AG04449 (cell line): ENCODE data around the gene MATCAP1.

Source experiments
- CTCF ChIA-PET: fragments of 350-600 bp; formaldehyde crosslinking; extraction: SDS; loops from one replicate; lab custom pipeline; 2021; ENCODE audit warnings: antibody characterized with exemption; lab: Yijun Ruan, JAX
- POLR2A ChIA-PET: fragments of 400-600, 350-600 bp; formaldehyde crosslinking; extraction: SDS; loops from one replicate; lab custom pipeline; 2020; ENCODE audit warnings: antibody characterized with exemption, inconsistent platforms; lab: Yijun Ruan, JAX
- DNase-seq: peaks from one replicate; pipeline ENCODE4 v3.0.0-alpha.2; 2010; ENCODE audit warnings: low read depth, low spot score
- H3K4me3 ChIP-seq: 2 replicates; pipeline ENCODE4 v1.5.1; 2011; ENCODE audit warnings: low read depth, mild to moderate bottlenecking, control low read depth, low read length
- TF ChIP-seq, protein P1 (sequence below): IDR thresholded peaks from one replicate; pipeline ENCODE4 v1.5.1; 2011; ENCODE audit warnings: mild to moderate bottlenecking, moderate library complexity, low read length, control low read depth, inconsistent platforms; ENCODE audit not compliant: insufficient read depth; ENCODE audit errors: missing control alignments

The MATCAP1 gene

DNA sequence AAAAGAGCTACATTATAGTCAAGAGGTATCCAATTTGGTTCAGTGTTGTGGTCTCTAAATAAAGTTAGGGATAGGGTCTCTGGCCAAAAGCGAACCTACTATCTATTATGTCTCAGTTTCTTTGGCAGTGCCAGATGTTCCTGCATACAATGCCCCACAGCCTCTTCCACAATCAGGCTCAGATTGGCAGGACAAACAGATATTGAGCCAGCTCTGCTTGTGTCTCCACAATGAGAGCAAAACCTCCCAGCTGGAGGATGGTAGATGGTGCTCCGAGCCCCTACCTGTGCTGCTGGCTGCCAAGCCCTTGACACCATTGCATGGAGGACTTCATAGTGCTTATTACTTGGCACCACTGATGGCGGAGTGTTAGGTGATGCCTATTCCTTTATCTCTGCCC is 54.3 kb downstream of the MATCAP1 start:
- no peak for DNase-seq
- TF ChIP-seq, protein P1, sequence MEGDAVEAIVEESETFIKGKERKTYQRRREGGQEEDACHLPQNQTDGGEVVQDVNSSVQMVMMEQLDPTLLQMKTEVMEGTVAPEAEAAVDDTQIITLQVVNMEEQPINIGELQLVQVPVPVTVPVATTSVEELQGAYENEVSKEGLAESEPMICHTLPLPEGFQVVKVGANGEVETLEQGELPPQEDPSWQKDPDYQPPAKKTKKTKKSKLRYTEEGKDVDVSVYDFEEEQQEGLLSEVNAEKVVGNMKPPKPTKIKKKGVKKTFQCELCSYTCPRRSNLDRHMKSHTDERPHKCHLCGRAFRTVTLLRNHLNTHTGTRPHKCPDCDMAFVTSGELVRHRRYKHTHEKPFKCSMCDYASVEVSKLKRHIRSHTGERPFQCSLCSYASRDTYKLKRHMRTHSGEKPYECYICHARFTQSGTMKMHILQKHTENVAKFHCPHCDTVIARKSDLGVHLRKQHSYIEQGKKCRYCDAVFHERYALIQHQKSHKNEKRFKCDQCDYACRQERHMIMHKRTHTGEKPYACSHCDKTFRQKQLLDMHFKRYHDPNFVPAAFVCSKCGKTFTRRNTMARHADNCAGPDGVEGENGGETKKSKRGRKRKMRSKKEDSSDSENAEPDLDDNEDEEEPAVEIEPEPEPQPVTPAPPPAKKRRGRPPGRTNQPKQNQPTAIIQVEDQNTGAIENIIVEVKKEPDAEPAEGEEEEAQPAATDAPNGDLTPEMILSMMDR: no peak
- H3K4me3 ChIP-seq: no peak overlapping the region
- ChIA-PET POLR2A (no interaction called here), CTCF (interaction anchor here (0.8 to 3.5 kb wide), 8 partner anchors 9 to 152 kb away, joined by 3 to 22 read pairs (median 6); partner anchors contain the start of gene B3GNT9)

DNA sequence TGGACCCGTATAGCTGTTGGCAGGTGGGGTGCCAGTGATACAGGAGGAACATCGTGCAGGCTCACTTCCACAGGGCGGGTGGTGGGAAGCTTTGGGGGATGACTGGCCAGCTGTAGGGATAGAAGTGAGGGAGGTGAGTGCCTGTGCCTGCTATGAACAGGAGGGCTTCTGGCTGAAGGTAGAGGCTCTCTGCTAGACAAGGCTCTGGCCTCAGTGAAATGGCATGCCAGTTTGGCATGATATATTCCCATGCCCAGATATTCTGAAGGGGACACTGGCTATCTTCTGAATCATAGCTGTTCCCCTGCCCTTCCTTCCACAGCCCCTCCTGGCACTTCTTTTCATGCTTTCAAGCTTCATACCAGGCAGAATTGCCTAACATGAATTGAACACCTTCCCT is 54.9 kb downstream of the MATCAP1 start:
- no peak for DNase-seq
- no peak overlapping the region for H3K4me3 ChIP-seq
- POLR2A ChIA-PET: no interaction called here
- CTCF ChIA-PET: interaction anchor here (0.8 to 3.5 kb wide), 8 partner anchors 9 to 151 kb away, joined by 3 to 22 read pairs (median 6); partner anchors contain the start of gene B3GNT9
- TF ChIP-seq, protein P1: no peak

DNA sequence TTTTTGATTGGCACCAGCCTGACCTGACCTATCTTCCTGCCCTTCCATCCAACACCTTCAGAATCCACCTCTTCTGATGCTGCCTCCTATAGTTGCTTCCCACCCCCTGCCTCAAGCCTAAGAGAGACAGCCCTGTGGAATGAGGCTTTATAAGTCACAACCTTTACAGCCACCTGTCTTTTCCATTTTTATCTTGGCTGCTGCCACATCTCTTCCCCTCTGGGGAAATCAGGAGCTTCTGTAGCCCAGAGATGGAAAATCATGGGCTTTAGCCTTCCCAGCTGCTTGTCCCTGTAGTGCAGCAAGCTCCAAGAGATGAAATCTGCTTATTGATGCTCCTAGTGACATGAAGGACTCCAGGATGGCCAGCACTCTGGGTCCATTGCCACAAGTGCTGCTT is 55.3 kb downstream of the MATCAP1 start:
- TF ChIP-seq, protein P1: no peak
- CTCF ChIA-PET: interaction anchor here (0.8 to 3.5 kb wide), 5 partner anchors 8 to 151 kb away, joined by 4 to 22 read pairs (median 8); no protein-coding TSS in a partner anchor
- POLR2A ChIA-PET: no interaction called here
- no peak for DNase-seq
- H3K4me3 ChIP-seq: no peak overlapping the region
